Adrenal gland (tissue), 12 donors: ENCODE results near the gene SRSF9. TPM values are rescaled to one million over a fixed set of nuclear protein-coding genes. Genes with fewer than 3 reads are reported as not detected.
A peak's percentile ranks its signal among the peaks of the same experiment; 100 is the strongest.
"Not testable (repeated sequence)": the region's sequence is repeated elsewhere in the genome, so short reads cannot be mapped to it uniquely, and the experiment has no call there.

ENCODE experiments used
- DNase-seq, 7 donors: peaks; one replicate each; pipeline ENCODE4 v3.0.0-alpha.2; 2019 to 2020
- H3K27ac ChIP-seq, 5 donors: fragments of 200-600 bp; sonication (generic) in 4 of 5; 1 replicate in 3 of 5; 2 replicates in 2 of 5; pipeline versions ENCODE4 v1.5.1 to v1.8.0; 2016 to 2020; ENCODE audit warnings: mild to moderate bottlenecking in 1 of 5
- H3K27me3 ChIP-seq: fragments of 200-600 bp; 2 replicates; pipeline ENCODE4 v1.8.0; 2021
- H3K36me3 ChIP-seq, 2 donors: fragments of 200-600 bp; replicated peaks in 1 of 2; 1 replicate in 1 of 2; 2 replicates in 1 of 2; pipeline versions ENCODE4 v1.5.1 to v1.8.0; 2018 to 2022
- H3K4me1 ChIP-seq, 2 donors: fragments of 200-600 bp; replicated peaks in 1 of 2; 1 replicate in 1 of 2; 2 replicates in 1 of 2; pipeline versions ENCODE4 v1.5.1 to v1.8.0; 2018 to 2021
- H3K4me3 ChIP-seq, 4 donors: fragments of 200-600 bp; sonication (generic) in 3 of 4; one replicate each; pipeline ENCODE4 v1.5.1; 2016 to 2018
- H3K9me3 ChIP-seq, 3 donors: fragments of 200-600 bp; sonication (generic) in 1 of 3; replicated peaks in 1 of 3; 1 replicate in 2 of 3; 2 replicates in 1 of 3; pipeline versions ENCODE4 v1.5.1 to v1.8.0; 2016 to 2021
- CTCF ChIP-seq, 6 experiments: fragments of 450-650 bp in 4 of 6; fragments of 200-600 bp in 2 of 6; sonication (generic) in 1 of 6; IDR thresholded peaks; 1 replicate in 5 of 6; 2 replicates in 1 of 6; pipeline versions ENCODE4 v1.5.1 to v1.8.0; 2016 to 2021; ENCODE audit warnings: antibody characterized with exemption in 6 of 6, mild to moderate bottlenecking in 2 of 6, moderate library complexity in 1 of 6
- POLR2A ChIP-seq, 2 donors: fragments of 450-650 bp; IDR thresholded peaks; one replicate each; pipeline ENCODE4 v1.6.1; 2017; ENCODE audit warnings: antibody characterized with exemption in 2 of 2, mild to moderate bottlenecking in 2 of 2, moderate library complexity in 1 of 2
- WGBS, 4 donors: extraction: QIAGEN DNeasy Blood & Tissue Kit in 2 of 4; methylation state at CpG; one replicate each; pipeline versions ENCODE4 v1.1.5 to v1.1.7; 2013 to 2017; 5-methylcytosine and 5-hydroxymethylcytosine counted together
- intact Hi-C, 2 donors: fragments of 100-400 bp; cut with DNase I; formaldehyde crosslinking; loops; one replicate each; pipeline versions ENCODE4 v1.14.1 to v1.15.0; 2022 to 2023
- polyA plus RNA-seq, 3 donors: library from polyadenylated mRNA; stranded (reverse); fragments of 200-250 nt in 2 of 3; fragments of 350-450 nt in 1 of 3; fragmentation: Illumina TruSeq in 1 of 3; extraction: RNeasy Lipid Tissue Mini Kit (QIAGEN cat#74804) in 1 of 3; gene quantifications; one replicate each; pipeline ENCODE4 v1.2.3, GENCODE V29; 2013 to 2014
- total RNA-seq, 9 donors: library from RNA; depleted of rRNA in 4 of 9; stranded (reverse); fragments of >200 nt in 4 of 9; fragments of 120-200 nt in 1 of 9; fragmentation: NEBNext Ultra II Directional in 1 of 9; extraction: Animal tissue kit (Norgen Biotek cat#: 25700) in 1 of 9; gene quantifications; one replicate each; pipeline versions ENCODE4 v1.1.0 to v1.2.4, GENCODE V29; 2013 to 2023
- donor health status: healthy with polysubstance abuse.
- donor health status: Bipolar disorder and iron deficiency.
- donor health status: DM: yes; HTN: yes; CAD: no.
- donor health status: DM: no; HTN: no; CAD: no.
- donor health status: DM: no; HTN: no; CAD: no.
- donor health status: DM: yes; HTN: yes; CAD: no.

Gene SRSF9
- total and polyA plus RNA-seq, 12 donors: 55.5 to 206 (median 112) TPM

GRCh38 chr12:120489018-120489417, 19.5 kb upstream of the SRSF9 start:
- no peak overlapping the region for H3K27ac ChIP-seq

GRCh38 chr12:120488057-120488640, 18.6 kb upstream of the SRSF9 start:
- Histone ChIP-seq H3K27me3 (no peaks in the 10 kb centered on the region), H3K36me3 (no peaks in the 10 kb centered on the region), H3K4me1 (peaks cover 10 to 11% of the 10 kb centered on the region in 2 donors), H3K27ac (peak overlapping the region; percentile 24 to 81 (median 55)), H3K4me3 (no peak overlapping the region), H3K9me3 (no peaks in the 10 kb centered on the region)
- intact Hi-C loops: no loop called here
- DNase-seq: peak in 1 of 7 donors; percentile 21
- TF ChIP-seq CTCF (IDR thresholded peaks at IDR 0.05): no peak
- TF ChIP-seq POLR2A (IDR thresholded peaks at IDR 0.05): no peak
- WGBS, 4 donors: 61 to 70% (median 63%) methylated on average over 5 of the region's 5 CpGs

More at GRCh38 chr12:120489018-120489417, 19.5 kb upstream of the SRSF9 start:
- no peaks in the 10 kb centered on the region for H3K9me3 ChIP-seq
- H3K27me3 ChIP-seq: no peaks in the 10 kb centered on the region
- WGBS, 4 donors: 96 to 98% (median 97%) methylated on average over 4 of the region's 4 CpGs
- intact Hi-C loops: no loop called here
- H3K4me1 ChIP-seq: peaks cover 10 to 11% of the 10 kb centered on the region in 2 donors
- DNase-seq: no peak
- no peak overlapping the region for H3K4me3 ChIP-seq
- no peak for TF ChIP-seq CTCF (IDR thresholded peaks at IDR 0.05)
- TF ChIP-seq POLR2A (IDR thresholded peaks at IDR 0.05): no peak
- H3K36me3 ChIP-seq: no peaks in the 10 kb centered on the region

GRCh38 chr12:120487552-120487951, 18.0 kb upstream of the SRSF9 start:
- 34 to 56% (median 44%) methylated on average over 5 to 7 of the region's 7 CpGs for WGBS, 4 donors
- H3K9me3 ChIP-seq, intact Hi-C loops, H3K36me3 ChIP-seq, H3K27me3 ChIP-seq, H3K4me3 ChIP-seq: not testable (repeated sequence)
- H3K27ac ChIP-seq: peak overlapping the region in 4 of 5 donors; percentile 24 to 81 (median 61)
- DNase-seq: peak; percentile 56 to 82 (median 75)
- H3K4me1 ChIP-seq: peaks cover 10 to 11% of the 10 kb centered on the region in 2 donors

- Histone ChIP-seq H3K27ac (no peak overlapping the region), H3K4me1 (peaks cover 10 to 11% of the 10 kb centered on the region in 2 donors), H3K4me3 (no peak overlapping the region), H3K9me3 (no peaks in the 10 kb centered on the region), H3K27me3 (no peaks in the 10 kb centered on the region), H3K36me3 (no peaks in the 10 kb centered on the region)
- intact Hi-C loops: no loop called here
- DNase-seq: no peak
- 82 to 87% (median 84%) methylated on average over 7 of the region's 7 CpGs for WGBS, 4 donors
- TF ChIP-seq CTCF (IDR thresholded peaks at IDR 0.05) (no peak), POLR2A (IDR thresholded peaks at IDR 0.05) (no peak)
Measured at GRCh38 chr12:120485961-120486881, 16.7 kb upstream of the SRSF9 start.
